ENCODE data around the gene CTTNBP2.
"Not testable (repeated sequence)": the region's sequence is repeated elsewhere in the genome, so short reads cannot be mapped to it uniquely, and the experiment has no call there.

CTTNBP2 gene

DNA sequence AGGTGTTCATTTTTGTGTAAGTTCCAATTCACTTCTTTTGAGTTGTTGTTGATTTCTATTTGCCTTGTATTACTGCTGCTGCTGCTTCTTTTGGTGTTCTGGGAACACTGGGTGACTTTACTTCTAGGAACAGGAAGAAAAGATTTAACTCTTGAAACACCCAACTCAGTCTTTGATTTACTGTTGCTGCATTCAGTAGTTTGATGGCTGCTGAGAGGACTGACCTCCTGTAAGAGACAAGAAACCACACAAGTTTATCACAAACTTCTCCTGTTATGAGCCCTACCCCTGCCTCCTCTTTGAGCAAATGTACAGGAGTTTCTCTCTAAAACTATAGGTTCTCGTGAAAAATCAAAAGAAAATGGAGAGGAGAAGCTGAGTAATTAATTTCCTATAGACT, 161.7 kb downstream of the CTTNBP2 start:
- Histone ChIP-seq H3K79me2 (ENCODE audit: low read length) (no peaks in the 10 kb centered on the region), H3K4me3 (ENCODE audit: low read length) (no peak overlapping the region), H3K27ac (ENCODE audit: low read length) (no peak overlapping the region), H4K20me1 (ENCODE audit: insufficient read depth, low read length) (no peaks in the 10 kb centered on the region), H3K9ac (ENCODE audit: low read length) (no peak overlapping the region), H3K4me1 (ENCODE audit: low read length) (0 out of 2 replicates have a peak, but pooled peaks cover 3% of the 10 kb centered on the region), H3K4me2 (ENCODE audit: low read depth, low read length) (no peak overlapping the region), H3K9me3 (replicated peaks; ENCODE audit: insufficient read depth, low read length) (no peaks in the 10 kb centered on the region), H3K9me2 (replicated peaks; ENCODE audit: insufficient read depth, low read length) (no peaks in the 10 kb centered on the region), H3K27me3 (replicated peaks; ENCODE audit: insufficient read depth, low read length) (no peaks in the 10 kb centered on the region), H3F3A (ENCODE audit: insufficient read depth, low read length) (no peaks in the 10 kb centered on the region), H2AFZ (ENCODE audit: low read length) (no peak overlapping the region), H3K36me3 (replicated peaks; ENCODE audit: insufficient read depth, low read length) (no peaks in the 10 kb centered on the region)
- TF ChIP-seq, protein P1, sequence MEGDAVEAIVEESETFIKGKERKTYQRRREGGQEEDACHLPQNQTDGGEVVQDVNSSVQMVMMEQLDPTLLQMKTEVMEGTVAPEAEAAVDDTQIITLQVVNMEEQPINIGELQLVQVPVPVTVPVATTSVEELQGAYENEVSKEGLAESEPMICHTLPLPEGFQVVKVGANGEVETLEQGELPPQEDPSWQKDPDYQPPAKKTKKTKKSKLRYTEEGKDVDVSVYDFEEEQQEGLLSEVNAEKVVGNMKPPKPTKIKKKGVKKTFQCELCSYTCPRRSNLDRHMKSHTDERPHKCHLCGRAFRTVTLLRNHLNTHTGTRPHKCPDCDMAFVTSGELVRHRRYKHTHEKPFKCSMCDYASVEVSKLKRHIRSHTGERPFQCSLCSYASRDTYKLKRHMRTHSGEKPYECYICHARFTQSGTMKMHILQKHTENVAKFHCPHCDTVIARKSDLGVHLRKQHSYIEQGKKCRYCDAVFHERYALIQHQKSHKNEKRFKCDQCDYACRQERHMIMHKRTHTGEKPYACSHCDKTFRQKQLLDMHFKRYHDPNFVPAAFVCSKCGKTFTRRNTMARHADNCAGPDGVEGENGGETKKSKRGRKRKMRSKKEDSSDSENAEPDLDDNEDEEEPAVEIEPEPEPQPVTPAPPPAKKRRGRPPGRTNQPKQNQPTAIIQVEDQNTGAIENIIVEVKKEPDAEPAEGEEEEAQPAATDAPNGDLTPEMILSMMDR (IDR thresholded peaks at IDR 0.05; ENCODE audit: low read length) = no peak
- TF ChIP-seq EZH2 (optimal IDR thresholded peaks at IDR 0.05; ENCODE audit: low read depth, low read length) (no peak), EZH2phosphoT487 (IDR thresholded peaks at IDR 0.05; ENCODE audit: low read length) (no peak)
- DNase-seq = no peak

DNA sequence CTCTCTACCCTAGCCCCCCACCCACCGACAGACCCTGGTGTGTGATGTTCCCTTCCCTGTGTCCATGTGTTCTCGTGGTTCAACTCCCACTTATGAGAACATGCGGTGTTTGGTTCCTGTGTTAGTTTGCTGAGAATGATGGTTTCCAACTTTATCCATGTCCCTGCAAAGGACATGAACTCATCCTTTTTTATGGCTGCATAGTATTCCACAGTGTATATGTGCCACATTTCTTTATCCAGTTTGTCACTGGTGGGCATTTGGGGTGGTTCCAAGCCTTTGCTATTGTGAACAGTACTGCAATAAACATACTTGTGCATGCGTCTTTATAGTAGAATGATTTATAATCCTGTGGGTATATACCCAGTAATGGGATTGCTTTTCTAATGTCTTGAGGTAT, 165.1 kb downstream of the CTTNBP2 start:
- H3K27ac ChIP-seq (ENCODE audit: low read length); DNase-seq; H3K36me3 ChIP-seq (replicated peaks; ENCODE audit: insufficient read depth, low read length); H3K4me1 ChIP-seq (ENCODE audit: low read length); H3K4me2 ChIP-seq (ENCODE audit: low read depth, low read length); H3K9me3 ChIP-seq (replicated peaks; ENCODE audit: insufficient read depth, low read length); H3K9ac ChIP-seq (ENCODE audit: low read length); H2AFZ ChIP-seq (ENCODE audit: low read length); H3K27me3 ChIP-seq (replicated peaks; ENCODE audit: insufficient read depth, low read length); H3K9me2 ChIP-seq (replicated peaks; ENCODE audit: insufficient read depth, low read length); H3K4me3 ChIP-seq (ENCODE audit: low read length); H4K20me1 ChIP-seq (ENCODE audit: insufficient read depth, low read length); H3K79me2 ChIP-seq (ENCODE audit: low read length); H3F3A ChIP-seq (ENCODE audit: insufficient read depth, low read length): not testable (repeated sequence)

DNA sequence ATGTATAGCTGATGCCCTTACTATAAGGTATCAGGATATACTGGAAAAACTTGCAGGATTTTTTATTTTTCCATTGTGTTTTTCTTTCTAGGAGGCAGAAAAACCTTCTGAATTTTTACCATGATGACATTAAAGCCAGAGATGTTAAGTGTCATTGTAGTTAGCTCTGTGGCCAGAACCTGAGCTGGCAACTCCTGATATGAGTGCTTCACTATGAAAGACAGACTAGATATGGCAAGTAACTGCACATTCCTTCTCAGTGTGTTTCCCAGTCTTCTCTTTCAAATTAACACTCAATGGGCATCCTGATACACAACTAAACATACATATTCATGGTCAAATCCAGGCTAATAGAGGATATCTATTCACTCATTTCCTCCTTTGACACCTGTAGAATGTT, 166.2 kb downstream of the CTTNBP2 start:
- Histone ChIP-seq H3K36me3 (replicated peaks; ENCODE audit: insufficient read depth, low read length) (no peaks in the 10 kb centered on the region), H4K20me1 (ENCODE audit: insufficient read depth, low read length) (no peaks in the 10 kb centered on the region), H3K27ac (ENCODE audit: low read length) (no peak overlapping the region), H3F3A (ENCODE audit: insufficient read depth, low read length) (no peaks in the 10 kb centered on the region), H3K9me2 (replicated peaks; ENCODE audit: insufficient read depth, low read length) (no peaks in the 10 kb centered on the region), H3K79me2 (ENCODE audit: low read length) (no peaks in the 10 kb centered on the region), H3K4me3 (ENCODE audit: low read length) (no peak overlapping the region), H3K4me2 (ENCODE audit: low read depth, low read length) (no peak overlapping the region), H3K9ac (ENCODE audit: low read length) (no peak overlapping the region), H3K4me1 (ENCODE audit: low read length) (0 out of 2 replicates have a peak, but pooled peaks cover 3% of the 10 kb centered on the region), H3K27me3 (replicated peaks; ENCODE audit: insufficient read depth, low read length) (no peaks in the 10 kb centered on the region), H2AFZ (ENCODE audit: low read length) (no peak overlapping the region), H3K9me3 (replicated peaks; ENCODE audit: insufficient read depth, low read length) (no peaks in the 10 kb centered on the region)
- TF ChIP-seq EZH2phosphoT487 (IDR thresholded peaks at IDR 0.05; ENCODE audit: low read length) = no peak
- TF ChIP-seq, protein P1 (IDR thresholded peaks at IDR 0.05; ENCODE audit: low read length) = no peak
- no peak for TF ChIP-seq EZH2 (optimal IDR thresholded peaks at IDR 0.05; ENCODE audit: low read depth, low read length)
- no peak for DNase-seq

DNA sequence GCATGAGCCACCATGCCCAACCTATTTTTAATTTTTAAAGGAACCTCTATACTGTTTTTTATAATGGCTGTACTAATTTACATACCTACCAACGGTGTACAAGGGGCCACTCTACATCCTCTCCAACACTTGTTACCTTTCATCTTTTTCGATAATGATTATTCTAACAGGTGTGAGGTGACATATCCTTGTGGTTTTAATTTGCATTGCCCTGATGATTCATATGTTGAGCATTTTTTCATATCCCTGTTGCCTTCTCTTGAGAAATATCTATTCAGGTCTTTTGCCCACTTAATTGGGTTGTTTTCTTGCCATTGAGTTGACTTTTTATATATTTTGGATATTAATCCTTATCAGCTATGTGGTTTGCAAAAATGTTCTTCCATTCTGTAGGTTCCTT, 167.0 kb downstream of the CTTNBP2 start:
- TF ChIP-seq EZH2 (optimal IDR thresholded peaks at IDR 0.05; ENCODE audit: low read depth, low read length) (no peak), EZH2phosphoT487 (IDR thresholded peaks at IDR 0.05; ENCODE audit: low read length) (no peak)
- TF ChIP-seq, protein P1 (IDR thresholded peaks at IDR 0.05; ENCODE audit: low read length) = no peak
- Histone ChIP-seq H3K9ac (ENCODE audit: low read length) (no peak overlapping the region), H3F3A (ENCODE audit: insufficient read depth, low read length) (no peaks in the 10 kb centered on the region), H4K20me1 (ENCODE audit: insufficient read depth, low read length) (no peaks in the 10 kb centered on the region), H3K27me3 (replicated peaks; ENCODE audit: insufficient read depth, low read length) (no peaks in the 10 kb centered on the region), H3K4me3 (ENCODE audit: low read length) (no peak overlapping the region), H3K4me1 (ENCODE audit: low read length) (0 out of 2 replicates have a peak, but pooled peaks cover 3% of the 10 kb centered on the region), H3K36me3 (replicated peaks; ENCODE audit: insufficient read depth, low read length) (no peaks in the 10 kb centered on the region), H2AFZ (ENCODE audit: low read length) (no peak overlapping the region), H3K9me3 (replicated peaks; ENCODE audit: insufficient read depth, low read length) (no peaks in the 10 kb centered on the region), H3K79me2 (ENCODE audit: low read length) (no peaks in the 10 kb centered on the region), H3K27ac (ENCODE audit: low read length) (no peak overlapping the region), H3K9me2 (replicated peaks; ENCODE audit: insufficient read depth, low read length) (no peaks in the 10 kb centered on the region), H3K4me2 (ENCODE audit: low read depth, low read length) (no peak overlapping the region)
- DNase-seq = peak; percentile 44
